ENCODE measurements around the gene ZEB2. TPM values are rescaled to one million over a fixed set of nuclear protein-coding genes. Genes with fewer than 3 reads are reported as not detected.

The ZEB2 gene
- total RNA-seq, 1 donor from 2014 or later = 121 TPM

DNA sequence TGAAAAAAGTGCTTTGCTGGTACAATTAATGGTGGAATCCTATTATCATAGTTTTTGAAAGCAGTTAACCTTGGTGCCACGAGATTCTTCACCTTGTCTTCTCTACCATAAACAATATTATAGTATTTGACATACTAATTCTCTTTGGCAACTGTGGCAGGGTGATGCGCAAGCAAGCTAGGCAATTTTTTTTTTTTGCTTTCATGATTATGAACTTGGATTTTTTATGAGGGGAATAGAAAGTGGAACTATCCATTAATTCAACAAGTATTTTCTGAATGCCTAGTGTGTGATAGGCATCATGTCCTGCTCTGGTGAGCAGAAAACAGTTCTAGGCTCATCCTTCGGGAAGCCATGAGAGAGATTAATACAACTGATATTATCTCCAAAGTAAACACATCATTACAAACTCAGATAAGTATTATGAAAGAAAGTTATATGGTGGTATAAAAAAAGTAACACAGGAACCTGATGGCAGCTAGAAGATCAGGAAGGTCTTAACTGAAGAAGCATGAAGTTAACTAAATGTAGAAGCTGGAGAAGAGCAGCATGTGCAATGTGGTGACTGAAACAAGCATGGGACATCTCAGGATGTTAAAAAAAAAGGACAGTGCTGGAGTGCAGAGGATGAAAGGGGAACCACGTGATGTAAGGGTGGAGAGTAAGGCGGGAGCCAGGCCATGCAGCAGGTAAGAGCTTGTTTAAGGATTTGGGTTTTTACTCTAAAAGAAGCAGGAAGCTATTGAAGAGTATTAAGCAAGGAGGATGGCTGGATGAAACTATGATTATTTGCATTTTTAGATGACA is 113.7 kb downstream of the ZEB2 start:
- peaks cover 19% of the 10 kb centered on the region for H3K9me3 Mint-ChIP-seq (ENCODE audit: unreplicated experiment)
- TF ChIP-seq, protein P1, sequence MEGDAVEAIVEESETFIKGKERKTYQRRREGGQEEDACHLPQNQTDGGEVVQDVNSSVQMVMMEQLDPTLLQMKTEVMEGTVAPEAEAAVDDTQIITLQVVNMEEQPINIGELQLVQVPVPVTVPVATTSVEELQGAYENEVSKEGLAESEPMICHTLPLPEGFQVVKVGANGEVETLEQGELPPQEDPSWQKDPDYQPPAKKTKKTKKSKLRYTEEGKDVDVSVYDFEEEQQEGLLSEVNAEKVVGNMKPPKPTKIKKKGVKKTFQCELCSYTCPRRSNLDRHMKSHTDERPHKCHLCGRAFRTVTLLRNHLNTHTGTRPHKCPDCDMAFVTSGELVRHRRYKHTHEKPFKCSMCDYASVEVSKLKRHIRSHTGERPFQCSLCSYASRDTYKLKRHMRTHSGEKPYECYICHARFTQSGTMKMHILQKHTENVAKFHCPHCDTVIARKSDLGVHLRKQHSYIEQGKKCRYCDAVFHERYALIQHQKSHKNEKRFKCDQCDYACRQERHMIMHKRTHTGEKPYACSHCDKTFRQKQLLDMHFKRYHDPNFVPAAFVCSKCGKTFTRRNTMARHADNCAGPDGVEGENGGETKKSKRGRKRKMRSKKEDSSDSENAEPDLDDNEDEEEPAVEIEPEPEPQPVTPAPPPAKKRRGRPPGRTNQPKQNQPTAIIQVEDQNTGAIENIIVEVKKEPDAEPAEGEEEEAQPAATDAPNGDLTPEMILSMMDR (IDR thresholded peaks at IDR 0.05; ENCODE audit: partially characterized antibody, unreplicated experiment) = no peak
- H3K27ac Mint-ChIP-seq (ENCODE audit: unreplicated experiment) = peak overlapping the region; percentile 44
- peaks cover 12% of the 10 kb centered on the region for H3K27me3 Mint-ChIP-seq (ENCODE audit: unreplicated experiment)
- H3K4me3 Mint-ChIP-seq (ENCODE audit: unreplicated experiment) = no peak overlapping the region
- no peaks in the 10 kb centered on the region for H3K36me3 Mint-ChIP-seq (ENCODE audit: unreplicated experiment)
- peaks cover 39% of the 10 kb centered on the region for H3K4me1 Mint-ChIP-seq (ENCODE audit: low read depth, unreplicated experiment)
- DNase-seq = no peak

GRCh38 chr2:144405321-144405720 is 114.6 kb downstream of the ZEB2 start:
- no peak for DNase-seq
- Mint-ChIP-seq H3K36me3 (ENCODE audit: unreplicated experiment) (no peaks in the 10 kb centered on the region), H3K4me3 (ENCODE audit: unreplicated experiment) (no peak overlapping the region), H3K4me1 (ENCODE audit: low read depth, unreplicated experiment) (peaks cover 47% of the 10 kb centered on the region), H3K27ac (ENCODE audit: unreplicated experiment) (peak overlapping the region; percentile 9), H3K9me3 (ENCODE audit: unreplicated experiment) (peaks cover 19% of the 10 kb centered on the region), H3K27me3 (ENCODE audit: unreplicated experiment) (peaks cover 12% of the 10 kb centered on the region)
- TF ChIP-seq, protein P1 (IDR thresholded peaks at IDR 0.05; ENCODE audit: partially characterized antibody, unreplicated experiment) = no peak

GRCh38 chr2:144404586-144405314 is 115.2 kb downstream of the ZEB2 start:
- Mint-ChIP-seq H3K36me3 (ENCODE audit: unreplicated experiment) (no peaks in the 10 kb centered on the region), H3K27me3 (ENCODE audit: unreplicated experiment) (peaks cover 12% of the 10 kb centered on the region)

GRCh38 chr2:144403933-144404332 is 116.0 kb downstream of the ZEB2 start:
- peak; percentile 85 for DNase-seq
- Mint-ChIP-seq H3K4me1 (ENCODE audit: low read depth, unreplicated experiment) (peaks cover 53% of the 10 kb centered on the region), H3K4me3 (ENCODE audit: unreplicated experiment) (peak overlapping the region; percentile 68), H3K9me3 (ENCODE audit: unreplicated experiment) (peaks cover 19% of the 10 kb centered on the region), H3K36me3 (ENCODE audit: unreplicated experiment) (peaks cover 4% of the 10 kb centered on the region), H3K27me3 (ENCODE audit: unreplicated experiment) (peaks cover 12% of the 10 kb centered on the region), H3K27ac (ENCODE audit: unreplicated experiment) (peak overlapping the region; percentile 98)
- TF ChIP-seq, protein P1 (IDR thresholded peaks at IDR 0.05; ENCODE audit: partially characterized antibody, unreplicated experiment) = no peak

More at GRCh38 chr2:144404586-144405314, 115.2 kb downstream of the ZEB2 start:
- Mint-ChIP-seq H3K4me1 (ENCODE audit: low read depth, unreplicated experiment) (peaks cover 51% of the 10 kb centered on the region), H3K9me3 (ENCODE audit: unreplicated experiment) (peaks cover 19% of the 10 kb centered on the region), H3K4me3 (ENCODE audit: unreplicated experiment) (peak overlapping the region; percentile 12), H3K27ac (ENCODE audit: unreplicated experiment) (peak overlapping the region; percentile 41)
- no peak for DNase-seq
- TF ChIP-seq, protein P1 (IDR thresholded peaks at IDR 0.05; ENCODE audit: partially characterized antibody, unreplicated experiment) = no peak
